Measurements from ENCODE around the gene CRYBG1.

DNA sequence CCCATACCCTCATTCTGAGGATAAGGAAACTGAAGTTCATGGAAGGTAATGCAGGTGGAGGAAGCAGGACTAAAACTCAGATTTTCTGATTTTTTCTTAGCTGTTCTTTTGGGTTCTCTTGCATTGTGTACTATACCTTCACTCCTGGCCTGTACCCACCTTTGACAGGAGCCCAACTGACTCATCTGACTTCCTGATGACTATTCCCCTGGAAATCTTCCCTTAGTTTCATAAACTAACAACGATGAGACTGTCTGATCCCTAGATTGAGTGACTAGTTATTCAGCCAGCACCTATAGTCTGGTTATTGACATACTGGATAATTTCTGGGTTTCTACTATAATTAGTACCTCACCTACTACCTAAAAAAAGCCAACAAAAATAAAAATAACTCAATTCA, 10.1 kb downstream of the CRYBG1 start:
- no peak for TF ChIP-seq EZH2 (IDR thresholded peaks at IDR 0.05; ENCODE audit: borderline replicate concordance, low read depth, low read length, poor library complexity, severe bottlenecking)
- TF ChIP-seq, protein P1, sequence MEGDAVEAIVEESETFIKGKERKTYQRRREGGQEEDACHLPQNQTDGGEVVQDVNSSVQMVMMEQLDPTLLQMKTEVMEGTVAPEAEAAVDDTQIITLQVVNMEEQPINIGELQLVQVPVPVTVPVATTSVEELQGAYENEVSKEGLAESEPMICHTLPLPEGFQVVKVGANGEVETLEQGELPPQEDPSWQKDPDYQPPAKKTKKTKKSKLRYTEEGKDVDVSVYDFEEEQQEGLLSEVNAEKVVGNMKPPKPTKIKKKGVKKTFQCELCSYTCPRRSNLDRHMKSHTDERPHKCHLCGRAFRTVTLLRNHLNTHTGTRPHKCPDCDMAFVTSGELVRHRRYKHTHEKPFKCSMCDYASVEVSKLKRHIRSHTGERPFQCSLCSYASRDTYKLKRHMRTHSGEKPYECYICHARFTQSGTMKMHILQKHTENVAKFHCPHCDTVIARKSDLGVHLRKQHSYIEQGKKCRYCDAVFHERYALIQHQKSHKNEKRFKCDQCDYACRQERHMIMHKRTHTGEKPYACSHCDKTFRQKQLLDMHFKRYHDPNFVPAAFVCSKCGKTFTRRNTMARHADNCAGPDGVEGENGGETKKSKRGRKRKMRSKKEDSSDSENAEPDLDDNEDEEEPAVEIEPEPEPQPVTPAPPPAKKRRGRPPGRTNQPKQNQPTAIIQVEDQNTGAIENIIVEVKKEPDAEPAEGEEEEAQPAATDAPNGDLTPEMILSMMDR (conservative IDR thresholded peaks at IDR 0.05; ENCODE audit: low read depth, low read length), result no peak

All from A673 (cell line).